HUES6 (cell line): ENCODE data around the gene DTWD2.

Experiments
- H3K27ac ChIP-seq: 2 replicates; pipeline ENCODE4 v1.7.0; 2013; ENCODE audit warnings: low read depth, mild to moderate bottlenecking, low read length, inconsistent platforms
- H3K27me3 ChIP-seq: 2 replicates; pipeline ENCODE4 v1.6.1; 2013; ENCODE audit warnings: low read length; ENCODE audit not compliant: control insufficient read depth, insufficient read depth
- H3K36me3 ChIP-seq: 2 replicates; pipeline ENCODE4 v1.6.1; 2013; ENCODE audit warnings: low read length; ENCODE audit not compliant: control insufficient read depth, insufficient read depth
- H3K4me1 ChIP-seq: 2 replicates; pipeline ENCODE4 v1.6.1; 2013; ENCODE audit warnings: low read length; ENCODE audit not compliant: control insufficient read depth, insufficient read depth
- H3K4me3 ChIP-seq: 2 replicates; pipeline ENCODE4 v1.5.1; 2013; ENCODE audit warnings: low read depth, low read length
- H3K9ac ChIP-seq: one replicate; pipeline ENCODE4 v1.6.1; 2013; ENCODE audit warnings: mild to moderate bottlenecking, low read length
- H3K9me3 ChIP-seq: 2 replicates; pipeline ENCODE4 v1.6.1; 2013; ENCODE audit warnings: low read depth, low read length; ENCODE audit not compliant: control insufficient read depth, insufficient read depth

Gene DTWD2

DNA sequence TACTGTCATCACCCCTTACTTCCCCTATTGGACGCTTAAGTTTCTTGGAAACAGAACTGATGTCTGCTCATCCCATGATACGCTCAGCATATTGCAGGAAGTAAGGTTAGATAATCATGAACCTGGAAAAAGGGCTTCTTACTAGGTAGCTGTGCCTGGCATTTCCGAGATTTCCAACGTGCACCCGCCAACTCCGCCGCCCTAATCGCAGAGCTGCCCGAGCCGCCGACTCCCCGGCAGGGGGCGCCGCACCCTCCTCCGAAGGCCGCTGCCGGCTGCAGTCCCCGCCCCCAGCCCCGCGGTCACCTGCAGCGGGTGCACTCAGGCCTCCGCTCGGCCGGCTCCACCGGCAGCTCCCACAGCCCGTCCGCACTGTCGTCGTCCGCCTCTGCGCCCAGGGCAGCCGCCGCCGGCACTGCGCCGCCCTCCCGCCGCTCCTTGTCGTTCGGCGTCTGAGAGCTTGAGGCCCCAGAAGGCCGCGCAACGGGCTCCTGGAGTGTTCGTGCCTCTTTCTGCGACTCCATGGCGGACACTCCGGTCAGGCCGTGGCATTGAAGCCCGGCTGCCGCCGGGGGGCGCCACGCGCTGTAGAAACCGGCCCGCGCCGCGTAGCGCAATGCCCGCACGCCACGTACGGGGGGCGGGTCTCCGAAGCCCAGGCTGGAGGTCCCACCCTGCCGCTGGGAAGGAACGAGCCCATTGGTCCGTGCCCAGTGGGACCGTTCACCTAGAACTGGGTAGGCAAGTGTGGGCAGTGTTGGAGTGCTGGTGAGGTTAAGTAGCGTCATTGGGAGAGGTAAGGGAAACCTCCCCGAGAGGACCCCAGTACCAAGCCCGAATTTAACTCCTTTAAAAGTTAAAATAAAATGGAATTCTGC lies at the start of gene DTWD2:
Gene DTWD2 (minus strand): TSS at position 560 of the 878 bp plus-strand sequence. CDS start 36 bp downstream, at position 524.
- H3K4me1 ChIP-seq = no peaks in the 10 kb centered on the region; the same call in 1 of the 2 replicates
- H3K9me3 ChIP-seq = no peaks in the 10 kb centered on the region
- H3K4me3 ChIP-seq = peak within 1 kb of the TSS; percentile 74
- no peaks in the 10 kb centered on the region for H3K36me3 ChIP-seq
- peak within 1 kb of the TSS; percentile 88 for H3K27ac ChIP-seq
- no peaks in the 10 kb centered on the region for H3K27me3 ChIP-seq
- H3K9ac ChIP-seq = peak within 1 kb of the TSS; percentile 87

GRCh38 chr5:119037496-119038215 lies 49.3 kb upstream of the DTWD2 start:
- Histone ChIP-seq H3K4me3 (no peak overlapping the region), H3K36me3 (no peaks in the 10 kb centered on the region), H3K4me1 (peaks cover 6% of the 10 kb centered on the region; the same call in 1 of the 2 replicates), H3K27me3 (no peaks in the 10 kb centered on the region), H3K9me3 (no peaks in the 10 kb centered on the region), H3K9ac (no peak overlapping the region), H3K27ac (no peak overlapping the region)

DNA sequence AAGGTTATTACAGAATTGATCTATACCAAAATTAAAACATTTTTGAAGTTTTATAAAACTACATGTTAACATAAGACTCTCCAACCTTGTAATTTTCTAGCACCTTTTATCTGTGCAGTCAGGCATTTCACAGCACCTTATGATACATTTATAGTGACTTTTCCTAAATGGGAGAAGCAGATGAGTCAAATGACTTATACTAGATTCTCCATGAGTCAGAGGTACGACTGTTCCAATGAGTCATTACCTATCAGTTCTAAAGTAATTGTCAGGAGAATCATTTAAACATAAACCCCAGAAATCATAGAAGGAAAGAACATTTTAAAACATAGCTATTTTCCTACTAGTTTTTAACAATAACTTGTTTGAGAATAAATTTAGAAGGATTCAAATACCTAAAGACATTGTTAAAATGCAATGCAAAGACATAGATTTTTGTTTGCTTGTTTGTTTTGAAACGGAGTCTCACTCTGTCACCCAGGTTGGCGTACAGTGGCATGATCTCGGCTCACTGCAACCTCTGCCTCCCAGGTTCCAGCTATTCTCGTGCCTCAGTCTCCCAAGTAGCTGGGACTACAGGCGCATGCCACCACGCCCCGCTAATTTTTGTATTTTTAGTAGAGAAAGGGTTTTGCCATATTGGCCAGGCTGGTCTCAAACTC lies 47.9 kb upstream of the DTWD2 start:
- no peak overlapping the region for H3K9ac ChIP-seq
- H3K4me3 ChIP-seq = no peak overlapping the region
- no peaks in the 10 kb centered on the region for H3K27me3 ChIP-seq
- H3K4me1 ChIP-seq = peaks cover 15% of the 10 kb centered on the region
- no peaks in the 10 kb centered on the region for H3K9me3 ChIP-seq
- no peaks in the 10 kb centered on the region for H3K36me3 ChIP-seq
- no peak overlapping the region for H3K27ac ChIP-seq

DNA sequence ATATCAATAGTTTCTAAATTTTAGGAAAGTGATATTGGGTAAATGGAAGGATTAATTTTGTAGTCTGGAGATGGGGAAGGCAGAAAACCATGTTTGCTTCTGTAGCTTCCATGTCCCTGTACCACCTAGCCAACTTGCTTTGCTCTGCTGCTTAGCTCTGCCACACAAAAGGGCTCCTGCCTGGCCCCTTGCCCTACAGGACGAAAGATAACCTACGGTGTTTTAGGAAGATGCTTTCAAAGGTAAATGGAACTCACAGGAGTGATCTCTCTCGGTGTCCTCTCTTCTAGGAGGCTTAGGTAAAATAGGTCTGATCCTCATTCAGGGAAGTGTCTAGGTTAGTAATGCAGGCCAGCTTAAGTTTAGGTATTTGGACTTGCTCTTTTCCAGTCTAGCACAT lies 44.8 kb upstream of the DTWD2 start:
- Histone ChIP-seq H3K36me3 (no peaks in the 10 kb centered on the region), H3K4me3 (no peak overlapping the region), H3K9me3 (no peaks in the 10 kb centered on the region), H3K4me1 (peaks cover 19% of the 10 kb centered on the region), H3K27ac (no peak overlapping the region), H3K27me3 (no peaks in the 10 kb centered on the region), H3K9ac (no peak overlapping the region)

GRCh38 chr5:119032656-119033055 lies 44.3 kb upstream of the DTWD2 start:
- no peaks in the 10 kb centered on the region for H3K9me3 ChIP-seq
- H3K27me3 ChIP-seq = no peaks in the 10 kb centered on the region
- peaks cover 19% of the 10 kb centered on the region for H3K4me1 ChIP-seq
- H3K9ac ChIP-seq = no peak overlapping the region
- H3K36me3 ChIP-seq = no peaks in the 10 kb centered on the region
- H3K27ac ChIP-seq = no peak overlapping the region
- no peak overlapping the region for H3K4me3 ChIP-seq

DNA sequence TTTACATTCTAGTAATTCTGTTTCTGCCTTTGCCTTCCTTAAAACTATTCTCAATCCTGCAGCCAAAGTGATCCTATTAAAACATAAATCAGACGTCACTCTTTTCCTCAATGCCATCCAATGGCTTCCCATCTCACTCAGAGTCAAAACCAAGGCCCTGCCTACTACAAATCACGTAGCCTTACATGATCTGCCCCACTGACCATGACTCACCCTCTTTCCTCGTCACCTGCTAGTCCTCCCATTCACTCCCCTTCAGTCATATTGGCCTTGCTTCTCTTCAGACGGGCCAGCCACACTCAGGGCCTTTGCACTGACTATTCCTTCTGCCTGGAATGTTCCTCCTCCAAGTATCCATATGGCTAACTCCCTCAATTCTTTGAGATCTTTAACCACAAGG lies 43.6 kb upstream of the DTWD2 start:
- no peaks in the 10 kb centered on the region for H3K9me3 ChIP-seq
- no peaks in the 10 kb centered on the region for H3K36me3 ChIP-seq
- H3K4me1 ChIP-seq = peaks cover 19% of the 10 kb centered on the region
- no peak overlapping the region for H3K9ac ChIP-seq
- no peaks in the 10 kb centered on the region for H3K27me3 ChIP-seq
- no peak overlapping the region for H3K27ac ChIP-seq
- H3K4me3 ChIP-seq = no peak overlapping the region

- H3K9ac ChIP-seq = no peak overlapping the region
- no peak overlapping the region for H3K27ac ChIP-seq
- H3K4me3 ChIP-seq = no peak overlapping the region
- no peaks in the 10 kb centered on the region for H3K9me3 ChIP-seq
- H3K27me3 ChIP-seq = no peaks in the 10 kb centered on the region
- H3K4me1 ChIP-seq = peaks cover 19% of the 10 kb centered on the region
- H3K36me3 ChIP-seq = no peaks in the 10 kb centered on the region
These were observed 42.9 kb upstream of the DTWD2 start for GRCh38 chr5:119031011-119031886.

DNA sequence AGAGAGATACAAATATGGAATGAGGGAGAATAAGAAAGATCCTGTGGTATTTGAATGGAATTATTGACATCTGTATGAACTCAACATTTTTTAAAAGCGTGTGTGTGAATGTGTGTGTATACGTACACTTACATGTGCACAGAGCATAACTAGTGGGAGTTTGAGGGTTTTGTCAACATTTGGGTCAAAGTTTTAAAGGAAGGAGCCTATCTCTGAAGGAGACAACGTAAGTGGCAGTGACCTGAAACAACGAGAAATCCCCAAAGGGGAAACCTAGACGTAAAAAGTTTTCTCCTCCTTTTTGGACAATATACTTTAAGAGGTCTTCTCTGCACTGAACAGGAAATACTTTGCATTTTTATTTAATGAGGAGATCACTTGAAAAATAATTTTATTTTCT lies 40.2 kb upstream of the DTWD2 start:
- H3K4me1 ChIP-seq = peaks cover 19% of the 10 kb centered on the region
- no peaks in the 10 kb centered on the region for H3K9me3 ChIP-seq
- no peak overlapping the region for H3K9ac ChIP-seq
- H3K27ac ChIP-seq = no peak overlapping the region
- H3K36me3 ChIP-seq = no peaks in the 10 kb centered on the region
- no peak overlapping the region for H3K4me3 ChIP-seq
- H3K27me3 ChIP-seq = no peaks in the 10 kb centered on the region

GRCh38 chr5:119022773-119023172 lies 34.4 kb upstream of the DTWD2 start:
- Histone ChIP-seq H3K4me3 (no peak overlapping the region), H3K4me1 (no peaks in the 10 kb centered on the region), H3K27ac (no peak overlapping the region), H3K9me3 (no peaks in the 10 kb centered on the region), H3K27me3 (no peaks in the 10 kb centered on the region), H3K36me3 (no peaks in the 10 kb centered on the region), H3K9ac (no peak overlapping the region)

GRCh38 chr5:119022017-119022745 lies 33.8 kb upstream of the DTWD2 start:
- Histone ChIP-seq H3K9ac (no peak overlapping the region), H3K9me3 (no peaks in the 10 kb centered on the region), H3K4me3 (no peak overlapping the region), H3K4me1 (no peaks in the 10 kb centered on the region), H3K36me3 (no peaks in the 10 kb centered on the region), H3K27ac (no peak overlapping the region), H3K27me3 (no peaks in the 10 kb centered on the region)
